DLD1 (cell line): ENCODE results near the gene TFE3.
"Not testable (repeated sequence)": the region's sequence is repeated elsewhere in the genome, so short reads cannot be mapped to it uniquely, and the experiment has no call there.

Source experiments
- in situ Hi-C: cut with HindIII; loops from 2 replicates; pipeline ENCODE4 v1.10.0; 2017; ENCODE audit warnings: low sequenced_read_pairs

TFE3 gene

DNA sequence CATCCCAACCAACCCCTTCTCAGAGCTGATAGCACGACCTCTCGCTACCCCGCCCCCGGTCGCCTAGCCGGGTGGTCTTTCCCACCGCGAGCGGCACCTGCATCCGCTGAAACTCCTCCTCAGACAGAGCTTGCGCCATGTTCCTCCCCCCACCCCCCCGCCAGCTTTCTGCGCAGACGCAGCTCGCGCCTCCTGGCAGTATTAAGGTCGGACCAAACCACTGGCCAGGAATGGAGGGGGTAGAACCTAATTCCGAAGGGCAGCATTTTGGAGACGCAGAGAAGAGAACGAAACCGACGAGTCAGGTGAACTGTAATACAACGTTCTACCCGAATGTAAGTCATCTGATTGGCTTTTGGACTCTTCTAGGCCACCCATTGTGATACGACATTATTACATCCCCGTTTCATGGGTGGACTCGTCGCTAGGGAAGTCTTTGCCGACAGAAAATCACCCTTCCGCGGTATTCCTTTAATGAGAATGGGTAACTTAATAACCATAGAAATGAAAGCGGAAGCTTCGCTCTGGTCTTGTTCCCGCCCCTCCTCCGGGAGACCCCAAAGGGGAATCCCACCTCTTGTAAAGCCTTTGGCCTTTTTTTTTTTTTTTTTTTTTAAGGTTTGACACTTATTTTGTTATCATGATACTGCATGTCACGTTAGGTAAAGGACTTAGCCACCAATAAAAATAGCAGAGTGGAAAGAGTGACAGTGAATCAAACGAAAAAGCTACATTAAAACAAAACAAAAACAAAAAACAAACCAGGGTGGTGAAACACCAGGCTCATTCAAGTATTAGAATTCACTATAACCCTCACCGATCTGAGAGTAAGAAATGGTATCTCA is 40.8 kb downstream of the TFE3 start, which contains the start of gene GRIPAP1:
TSS of gene GRIPAP1 (minus strand) at position 174 of the 845 bp plus-strand sequence. CDS start at position 139, 35 bp downstream.
- in situ Hi-C loops = no loop called here

DNA sequence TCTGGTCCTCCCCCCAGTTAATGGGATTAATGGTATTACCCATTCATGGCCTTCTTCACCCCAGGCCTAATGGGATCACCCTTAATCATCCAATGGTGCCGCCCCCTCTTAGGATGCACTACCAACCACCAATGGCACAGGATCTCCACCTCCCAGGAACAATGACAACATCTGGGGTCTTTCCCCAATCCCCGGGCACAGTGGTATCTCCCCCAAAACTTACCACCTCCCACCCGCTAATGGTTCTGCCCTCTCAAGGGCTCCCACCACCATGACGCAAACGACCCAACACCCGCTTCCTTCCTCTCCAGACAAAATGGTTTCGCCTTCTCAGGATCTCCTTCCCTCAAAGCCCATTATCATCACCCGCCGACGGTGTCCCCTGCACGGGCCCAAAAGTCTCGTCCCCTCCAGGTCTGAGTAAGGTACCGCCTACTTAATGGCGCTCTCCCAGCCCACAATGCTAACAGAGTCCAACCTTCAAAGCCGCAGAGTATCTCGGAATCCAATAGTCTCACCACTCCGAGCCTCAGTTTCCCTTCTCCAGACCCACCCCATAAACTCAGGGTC is 41.6 kb downstream of the TFE3 start:
- in situ Hi-C loops = no loop called here

GRCh38 chrX:49000636-49001035 is 42.5 kb downstream of the TFE3 start:
- in situ Hi-C loops = no loop called here

- in situ Hi-C loops = no loop called here
Measured at GRCh38 chrX:48999030-48999429, 44.1 kb downstream of the TFE3 start.

DNA sequence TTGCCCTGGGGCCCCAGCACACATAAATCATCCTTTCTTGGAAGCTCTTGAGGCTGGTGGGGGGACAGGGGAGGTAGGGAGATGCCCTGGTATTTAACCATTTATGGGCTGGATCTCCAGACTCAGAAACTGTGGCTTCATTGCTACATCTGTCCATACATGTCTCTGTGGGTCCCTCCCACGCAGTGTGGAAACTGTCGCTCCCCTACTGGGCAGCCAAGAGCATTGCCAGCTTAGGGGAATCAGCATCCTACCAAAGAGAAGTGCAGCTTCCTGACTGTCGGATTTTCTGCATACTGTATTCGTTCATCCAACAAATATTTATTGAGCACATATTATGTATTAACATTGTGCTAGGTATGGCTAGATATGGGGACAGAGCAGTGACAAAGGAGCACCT is 44.8 kb downstream of the TFE3 start:
- in situ Hi-C loops = no loop called here

GRCh38 chrX:48997865-48998264 is 45.3 kb downstream of the TFE3 start:
- in situ Hi-C loops = no loop called here

DNA sequence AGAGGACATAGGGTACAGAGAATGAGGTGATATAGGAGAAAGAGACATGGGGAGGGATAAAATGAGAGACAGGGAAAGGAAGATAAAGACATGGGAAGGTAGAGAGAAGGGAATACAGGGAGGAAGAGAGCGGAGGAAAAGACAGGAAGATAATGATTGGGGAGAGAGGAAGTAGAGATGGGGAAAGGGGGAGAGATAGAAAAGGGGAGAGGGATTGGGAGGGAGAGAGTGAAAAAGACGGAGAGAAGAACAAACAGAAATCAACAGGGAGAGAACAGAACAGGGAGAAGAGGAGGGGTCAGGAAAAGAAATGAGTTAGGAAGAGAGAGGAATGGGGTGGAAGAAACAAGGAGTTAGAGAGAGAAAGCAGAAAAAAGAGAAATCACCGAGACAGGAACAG is 45.7 kb downstream of the TFE3 start:
- in situ Hi-C loops = no loop called here

DNA sequence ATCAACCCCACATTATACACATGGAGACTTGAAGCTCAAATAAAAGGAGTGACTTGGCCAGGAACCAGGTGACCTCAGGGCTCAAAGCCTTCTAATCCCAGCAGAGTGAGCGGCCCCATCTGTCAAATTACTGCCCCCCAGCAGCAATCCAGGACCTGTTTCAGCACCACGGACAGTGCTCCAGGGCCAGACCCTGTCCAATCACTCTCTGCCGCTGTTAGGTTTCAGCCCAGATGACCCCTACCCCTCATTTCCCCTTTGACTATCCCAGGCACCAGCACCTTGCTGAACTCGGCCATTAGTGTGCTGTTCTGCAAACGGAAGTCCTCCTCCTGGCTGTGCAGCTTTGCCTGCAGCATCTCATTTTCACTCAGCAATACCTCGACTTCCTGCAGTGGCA is 46.2 kb downstream of the TFE3 start:
- in situ Hi-C loops = no loop called here

- in situ Hi-C loops = no loop called here
Measured at GRCh38 chrX:48992341-48992740, 50.8 kb downstream of the TFE3 start.

GRCh38 chrX:48989483-48989882 is 53.7 kb downstream of the TFE3 start:
- in situ Hi-C loops = no loop called here

- in situ Hi-C loops = no loop called here
Measured at GRCh38 chrX:48983896-48984295, 59.3 kb downstream of the TFE3 start.

DNA sequence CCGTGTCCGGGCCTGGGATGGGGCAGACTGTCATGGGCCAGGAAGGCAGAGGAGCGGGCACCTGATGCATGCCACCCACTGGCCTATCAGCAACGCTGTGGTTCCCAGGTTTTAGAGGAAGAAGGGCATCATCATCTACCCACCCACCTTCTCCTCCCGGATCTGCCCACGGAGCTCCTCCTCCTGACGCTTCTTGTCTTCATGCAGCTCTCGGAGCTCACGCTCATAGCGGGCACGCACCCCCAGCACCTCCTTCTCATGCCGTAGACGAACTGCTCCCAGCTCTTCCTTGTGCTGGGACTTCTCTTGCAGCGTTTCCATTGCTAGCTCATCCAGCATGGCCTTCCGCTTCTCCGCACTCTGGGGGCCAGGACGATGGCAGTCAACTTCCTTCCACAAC is 60.1 kb downstream of the TFE3 start:
- in situ Hi-C loops = no loop called here

DNA sequence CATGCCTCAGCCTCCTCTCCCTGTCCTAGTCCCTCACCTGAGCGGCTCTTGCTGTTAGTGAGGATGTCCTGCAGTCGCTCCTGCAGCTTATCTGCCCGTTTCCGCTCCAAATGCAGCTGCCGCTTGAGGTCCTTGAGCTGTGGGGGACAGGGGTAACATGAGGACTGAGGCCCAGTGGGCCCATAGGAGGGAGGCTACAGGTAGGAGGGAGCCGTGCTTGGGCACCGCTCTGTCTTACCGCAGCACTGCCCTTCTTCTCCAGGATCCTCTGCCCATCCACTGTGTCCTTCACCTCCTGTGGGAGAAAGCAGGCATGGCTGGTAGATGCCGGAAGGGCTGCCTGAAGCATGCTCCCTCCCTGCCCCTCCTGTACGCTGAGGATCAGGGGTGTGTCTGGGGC is 62.0 kb downstream of the TFE3 start:
- in situ Hi-C loops = no loop called here

DNA sequence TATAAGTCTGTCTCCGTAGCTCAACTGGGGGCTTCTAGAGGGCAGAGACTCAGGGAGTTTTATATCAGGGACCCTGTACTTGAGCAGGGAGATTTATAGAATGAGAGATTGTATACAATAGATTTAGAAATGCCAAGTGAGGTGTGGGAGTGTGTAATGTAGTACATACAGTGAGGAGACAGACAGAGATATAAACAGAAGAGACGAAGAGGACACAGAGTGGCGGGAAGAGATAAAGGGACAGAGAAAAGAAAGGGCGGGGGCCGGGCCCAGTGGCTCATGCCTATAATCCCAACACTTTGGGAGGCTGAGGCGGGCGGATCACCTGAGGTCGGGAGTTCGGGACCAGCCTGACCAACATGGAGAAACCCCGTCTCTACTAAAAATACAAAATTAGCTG is 62.8 kb downstream of the TFE3 start:
- in situ Hi-C loops = not testable (repeated sequence)
